Kasumi-1 (cell line): ENCODE measurements around the gene SND1.
A peak's percentile ranks its signal among the peaks of the same experiment; 100 is the strongest.

Source experiments
- DNase-seq, 2 experiments: peaks; one replicate each; lab custom pipeline; 2025; lab: John Stamatoyannopoulos, UW

SND1 gene

GRCh38 chr7:127802845-127803244 is 150.9 kb downstream of the SND1 start:
- DNase-seq = no peak

GRCh38 chr7:127803626-127804025 is 151.6 kb downstream of the SND1 start:
- no peak for DNase-seq

DNA sequence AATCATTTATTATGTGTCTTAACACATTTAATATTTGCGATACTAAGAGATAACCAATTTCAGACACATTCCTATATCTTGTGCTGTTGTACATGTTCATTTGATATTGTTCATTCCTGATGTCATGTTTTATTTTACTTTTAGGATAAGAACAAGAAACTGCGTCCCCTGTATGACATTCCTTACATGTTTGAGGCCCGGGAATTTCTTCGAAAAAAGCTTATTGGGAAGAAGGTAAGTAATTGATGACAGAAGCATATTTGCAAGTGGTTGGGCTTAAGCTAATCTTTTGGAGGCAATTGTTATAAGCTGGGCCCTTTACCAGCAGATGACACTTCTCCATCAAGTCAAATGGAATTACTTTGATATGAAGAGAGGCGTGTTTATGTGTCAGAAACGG is 155.3 kb downstream of the SND1 start:
- no peak for DNase-seq

DNA sequence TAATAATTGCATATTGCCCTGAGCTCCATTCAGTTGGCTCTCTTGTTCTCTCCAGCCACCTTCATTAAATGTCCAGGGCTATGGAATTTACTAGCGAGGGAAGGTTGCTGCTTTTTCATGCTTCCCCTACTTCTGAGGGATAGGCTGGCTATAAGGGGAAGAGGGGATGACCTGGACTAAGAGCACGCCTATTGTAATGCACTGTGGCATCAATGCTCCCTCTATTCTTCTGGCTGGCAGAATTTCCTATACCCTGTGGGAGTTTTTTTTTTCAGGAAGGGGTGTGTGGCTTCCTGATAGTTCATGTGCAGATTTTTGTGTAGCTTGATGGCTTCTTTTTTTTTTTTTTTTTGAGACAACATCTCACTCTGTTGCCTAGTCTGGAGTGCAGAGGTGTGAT is 155.8 kb downstream of the SND1 start:
- DNase-seq = no peak

DNA sequence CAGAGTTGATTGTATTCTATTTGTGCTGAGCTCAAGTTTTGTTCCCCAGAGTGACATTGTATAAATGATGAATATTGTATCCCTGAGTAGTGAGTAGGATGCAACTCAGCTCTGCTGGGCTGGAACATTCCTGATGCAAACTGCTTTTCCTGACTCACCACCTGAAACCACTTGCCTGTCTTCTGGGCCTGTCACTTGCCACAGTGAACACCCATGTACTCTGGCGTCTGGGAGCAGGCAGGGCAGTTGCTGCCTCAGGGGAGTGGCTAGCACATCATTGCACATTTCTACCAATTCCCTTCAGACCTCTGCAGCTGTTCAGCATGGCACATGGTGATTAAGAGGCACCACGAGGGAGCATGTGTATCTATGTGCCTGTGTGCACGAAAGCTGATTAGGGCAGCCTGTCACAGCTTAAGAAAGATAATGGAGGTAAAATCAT is 157.3 kb downstream of the SND1 start:
- DNase-seq = no peak

DNA sequence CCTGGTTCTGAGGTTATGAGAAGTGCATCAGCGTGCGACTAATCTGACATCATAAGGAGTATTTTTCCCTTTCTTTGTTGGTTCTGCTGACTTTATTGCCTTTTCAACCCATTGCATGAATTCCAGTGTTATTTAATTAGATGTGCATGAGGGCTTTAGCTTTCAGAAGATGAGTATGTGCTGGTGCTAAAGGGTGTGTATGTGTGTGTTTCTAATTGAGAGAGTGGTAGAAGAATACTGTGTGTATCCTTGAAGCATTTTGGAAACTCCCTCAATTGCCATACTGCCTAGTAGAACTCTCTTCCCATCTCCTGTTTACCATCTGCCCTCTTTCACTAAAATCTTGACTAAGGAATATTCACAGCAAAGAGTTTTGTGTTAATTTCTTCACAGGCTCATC is 158.1 kb downstream of the SND1 start:
- DNase-seq = no peak

DNA sequence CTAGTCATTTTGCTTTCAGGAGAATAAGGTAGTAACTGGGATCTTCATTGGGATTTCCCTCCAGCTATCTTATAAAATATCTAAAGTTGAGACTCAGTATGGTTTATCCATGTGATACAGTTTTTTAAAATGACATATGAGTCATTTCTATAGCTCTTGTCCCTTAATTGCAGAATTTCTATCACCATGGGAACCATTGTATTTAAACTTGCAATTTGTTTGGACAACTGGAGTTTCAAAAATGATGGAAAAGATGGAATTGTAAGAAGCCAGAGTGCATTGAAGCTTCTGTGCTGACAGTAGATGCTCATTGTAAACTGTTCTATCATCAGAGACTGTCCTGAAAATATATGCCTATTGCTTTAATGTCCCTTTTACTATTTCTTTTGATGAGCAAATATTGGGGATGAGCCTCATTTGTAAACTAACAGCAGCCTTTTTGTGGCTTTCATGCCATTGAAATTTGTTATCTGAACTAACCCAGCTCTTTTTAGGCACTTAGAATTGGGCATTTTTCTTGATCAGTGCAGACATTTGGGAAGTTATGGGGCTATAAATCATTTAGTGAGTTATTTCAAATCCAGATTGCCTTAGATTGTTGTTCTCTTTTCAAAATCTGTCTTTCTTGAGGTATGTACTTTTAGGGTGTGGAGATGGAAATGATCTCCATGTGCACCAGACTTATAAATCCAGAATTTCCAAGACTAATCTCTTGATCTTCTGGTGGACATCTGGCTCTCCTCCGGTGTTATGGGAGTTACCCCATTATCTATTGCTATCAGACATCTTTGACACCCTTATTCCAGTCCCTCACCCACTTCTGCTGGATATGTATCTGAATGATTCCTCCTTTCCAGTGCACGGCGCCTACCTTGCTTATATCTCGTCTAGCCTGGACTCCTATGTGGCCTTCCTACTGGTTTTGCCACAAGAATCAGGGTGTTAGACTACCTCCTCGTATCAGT is 159.0 kb downstream of the SND1 start:
- DNase-seq = no peak

GRCh38 chr7:127812540-127812939 is 160.5 kb downstream of the SND1 start:
- DNase-seq = no peak

- DNase-seq = no peak
Measured at GRCh38 chr7:127813991-127814541, 162.1 kb downstream of the SND1 start.

DNA sequence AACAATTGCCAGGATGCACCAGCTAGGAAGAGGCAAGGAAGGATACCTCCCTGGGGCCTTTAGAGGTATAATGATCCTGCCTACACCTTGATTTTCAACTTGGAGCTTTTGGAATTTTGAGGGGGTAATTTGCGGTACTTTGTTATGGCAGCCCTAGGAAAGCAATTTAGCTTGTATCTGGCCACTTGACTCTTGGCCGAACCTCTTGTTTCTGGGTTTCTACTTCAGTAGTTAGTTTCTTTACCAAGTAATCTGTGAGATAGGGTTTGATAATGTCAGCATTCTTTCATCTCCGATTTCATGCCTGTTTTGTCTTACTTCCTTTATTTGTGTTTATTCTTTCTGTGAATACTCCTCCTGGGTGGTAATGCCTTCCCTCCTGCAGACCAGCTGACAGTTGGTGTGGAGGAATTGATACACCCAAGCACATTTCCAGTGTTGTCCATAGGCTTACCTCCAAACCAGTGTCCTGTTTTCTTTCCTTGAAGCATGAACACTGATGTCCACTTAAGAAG is 163.7 kb downstream of the SND1 start:
- DNase-seq = no peak

DNA sequence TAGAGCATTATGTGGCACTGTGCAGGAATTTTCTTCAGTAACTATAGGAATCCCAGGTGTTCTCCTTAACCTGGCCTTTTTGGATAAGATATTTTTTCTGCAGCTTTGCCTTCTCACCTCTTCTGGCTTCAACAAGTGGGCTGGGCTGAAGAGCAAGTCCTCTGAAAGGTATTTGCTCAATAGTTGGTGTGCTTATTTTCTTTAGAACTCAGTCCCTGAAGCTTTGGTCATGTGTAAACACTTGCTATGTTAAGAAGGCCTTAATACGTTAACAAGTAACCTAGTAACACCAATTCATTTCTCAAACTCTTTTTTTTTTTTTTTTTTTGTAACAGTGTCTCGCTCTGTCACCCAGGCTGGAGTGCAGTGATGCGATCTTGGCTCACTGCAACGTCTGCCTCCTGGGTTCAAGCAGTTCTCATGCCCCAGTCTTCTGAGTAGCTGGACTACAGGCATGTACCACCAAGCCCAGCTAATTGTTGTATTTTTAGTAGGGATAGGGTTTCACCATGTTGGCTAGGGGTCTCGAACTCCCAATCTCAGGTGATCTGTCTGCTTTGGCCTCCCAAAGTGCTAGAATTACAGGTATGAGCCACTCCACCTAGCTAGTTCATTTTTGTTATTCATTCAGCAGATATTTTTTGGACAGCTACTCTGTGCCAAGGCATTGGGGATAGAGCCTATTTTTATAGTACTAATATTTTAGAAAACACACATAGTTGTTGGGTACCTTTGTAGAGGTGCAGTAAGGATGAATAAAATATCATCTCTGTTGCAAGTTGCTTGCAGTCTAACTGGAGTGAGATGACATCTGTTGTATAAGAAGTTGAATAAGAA is 164.6 kb downstream of the SND1 start:
- no peak for DNase-seq

DNA sequence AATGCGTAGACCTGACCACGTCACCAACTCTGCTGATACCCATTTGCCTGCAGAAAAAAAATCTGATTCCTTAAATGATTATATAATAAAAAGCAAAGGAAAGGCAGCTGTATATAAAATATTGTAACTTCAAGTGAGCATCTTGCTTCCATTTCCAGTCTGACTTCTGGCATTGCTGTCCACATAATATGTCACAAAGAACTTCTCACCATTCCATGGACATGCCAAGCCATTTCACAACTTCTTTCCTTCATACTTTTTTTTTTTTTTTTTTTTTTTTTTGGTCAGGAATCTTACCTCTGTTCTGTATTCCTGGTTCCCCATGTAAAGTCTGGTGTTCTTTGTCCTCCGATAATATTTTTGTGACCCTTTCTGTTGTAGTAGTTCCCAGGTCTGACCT is 165.5 kb downstream of the SND1 start:
- DNase-seq = no peak

DNA sequence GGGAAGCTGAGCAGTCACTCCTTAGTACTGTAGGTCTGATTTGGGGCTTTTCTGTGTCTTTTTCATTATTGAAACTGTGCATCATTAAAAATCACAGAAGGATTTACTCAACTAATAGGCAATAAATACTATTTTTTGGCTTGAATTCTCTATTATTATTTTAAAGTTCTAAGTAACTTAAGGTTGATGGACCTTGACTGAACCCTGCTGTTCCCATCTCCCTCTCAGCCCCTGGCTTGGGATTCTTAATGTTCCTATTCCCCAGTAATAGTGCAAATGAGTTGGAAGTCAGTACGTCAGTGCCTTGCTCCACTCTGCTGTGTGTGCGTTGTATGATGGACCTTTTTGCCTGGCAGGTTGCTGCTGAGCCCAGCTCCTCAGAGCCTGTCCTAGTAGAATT is 166.3 kb downstream of the SND1 start:
- DNase-seq = no peak

GRCh38 chr7:127819975-127820731 is 168.2 kb downstream of the SND1 start:
- DNase-seq = peak; percentile 60 to 67

DNA sequence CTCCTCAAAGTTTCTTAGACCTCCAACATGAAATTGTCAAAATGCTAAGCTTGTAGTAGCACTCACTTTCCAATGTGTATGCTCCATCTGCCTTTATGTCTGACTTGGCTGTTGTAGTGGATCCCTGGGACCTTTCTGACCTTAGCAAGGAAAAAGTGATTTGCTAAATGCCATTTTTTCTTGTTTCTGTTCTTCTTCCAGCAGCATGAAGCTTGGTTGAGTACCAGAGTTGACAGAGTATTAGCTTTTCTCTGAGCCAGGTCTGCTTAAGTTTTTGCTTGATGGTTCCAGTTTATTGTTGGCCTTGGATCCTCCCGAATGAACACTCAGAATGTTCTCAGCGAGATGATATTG is 168.7 kb downstream of the SND1 start:
- DNase-seq = no peak

- DNase-seq = no peak
Measured at GRCh38 chr7:127821146-127821545, 169.2 kb downstream of the SND1 start.

DNA sequence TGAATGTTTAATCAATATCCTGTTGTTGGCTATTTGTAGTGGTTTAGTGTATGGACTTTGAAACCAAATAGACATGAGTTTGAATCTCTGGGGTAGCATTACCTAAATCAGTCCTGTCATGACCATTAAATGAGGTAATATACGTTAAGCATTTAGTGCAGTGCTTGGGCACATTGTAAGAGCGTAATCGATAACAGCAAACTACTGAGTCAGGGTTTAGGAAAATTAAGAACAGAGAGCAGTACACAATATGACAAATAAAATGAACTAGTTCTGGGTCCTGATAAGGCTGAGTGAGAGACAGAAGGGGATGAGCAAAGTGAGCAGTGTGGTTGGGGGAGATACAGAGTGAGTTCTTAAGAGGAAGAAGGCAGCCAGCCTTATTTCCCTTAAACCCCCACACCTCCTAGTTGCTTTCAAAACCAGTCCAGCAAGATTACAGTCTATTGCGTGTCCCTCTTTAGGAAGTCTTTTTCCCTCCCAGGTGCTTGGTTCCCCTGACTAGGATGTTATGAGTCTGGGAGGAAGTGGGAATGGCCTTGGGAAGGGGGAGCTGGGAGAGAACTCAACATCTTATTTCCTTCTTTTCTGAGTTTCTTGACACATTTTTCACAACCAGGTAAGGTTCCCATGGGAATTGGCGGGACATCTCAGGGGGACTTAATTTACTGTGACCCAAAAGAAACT is 171.0 kb downstream of the SND1 start:
- DNase-seq = peak; percentile 70 to 74

- no peak for DNase-seq
Measured at GRCh38 chr7:127824682-127825081, 172.7 kb downstream of the SND1 start.

- no peak for DNase-seq
Measured at GRCh38 chr7:127828843-127829500, 177.0 kb downstream of the SND1 start.
